ENCODE measurements around the gene ZNF536. TPM values are rescaled to one million over a fixed set of nuclear protein-coding genes. Genes with fewer than 3 reads are reported as not detected.

ZNF536 gene
- total and polyA plus RNA-seq, 9 donors, result 0.13 to 0.52 (median 0.28) TPM; not detected in 4

DNA sequence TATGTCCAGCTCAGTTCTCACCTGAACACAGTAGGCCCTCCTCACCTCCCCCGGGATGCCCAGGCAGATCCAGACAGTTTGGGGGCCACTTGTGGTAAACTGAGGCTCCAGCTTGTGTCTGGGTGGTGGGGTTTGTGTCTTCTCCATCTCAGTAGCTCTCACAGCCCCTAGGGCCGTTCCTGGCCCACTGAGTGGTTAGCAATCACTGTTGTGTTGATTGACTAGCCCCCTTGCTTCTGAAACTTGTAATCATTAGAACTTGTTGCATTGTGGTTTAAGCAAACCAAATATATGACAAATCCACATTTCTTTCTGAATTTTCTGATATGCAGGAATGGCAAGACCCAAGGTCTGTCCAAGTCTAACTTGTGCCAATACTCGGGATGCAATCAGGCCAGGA lies 13.9 kb upstream of the ZNF536 start:
- Histone ChIP-seq H3K4me1 (ENCODE audit: insufficient read depth) (no peaks in the 10 kb centered on the region), H3K4me3 (no peak overlapping the region), H3K27ac (no peak overlapping the region), H3K27me3 (no peaks in the 10 kb centered on the region), H3K36me3 (no peaks in the 10 kb centered on the region), H3K9me3 (no peaks in the 10 kb centered on the region)
- TF ChIP-seq EP300 (IDR thresholded peaks at IDR 0.05), result no peak
- TF ChIP-seq POLR2A (IDR thresholded peaks at IDR 0.05), result no peak
- TF ChIP-seq, protein P1, sequence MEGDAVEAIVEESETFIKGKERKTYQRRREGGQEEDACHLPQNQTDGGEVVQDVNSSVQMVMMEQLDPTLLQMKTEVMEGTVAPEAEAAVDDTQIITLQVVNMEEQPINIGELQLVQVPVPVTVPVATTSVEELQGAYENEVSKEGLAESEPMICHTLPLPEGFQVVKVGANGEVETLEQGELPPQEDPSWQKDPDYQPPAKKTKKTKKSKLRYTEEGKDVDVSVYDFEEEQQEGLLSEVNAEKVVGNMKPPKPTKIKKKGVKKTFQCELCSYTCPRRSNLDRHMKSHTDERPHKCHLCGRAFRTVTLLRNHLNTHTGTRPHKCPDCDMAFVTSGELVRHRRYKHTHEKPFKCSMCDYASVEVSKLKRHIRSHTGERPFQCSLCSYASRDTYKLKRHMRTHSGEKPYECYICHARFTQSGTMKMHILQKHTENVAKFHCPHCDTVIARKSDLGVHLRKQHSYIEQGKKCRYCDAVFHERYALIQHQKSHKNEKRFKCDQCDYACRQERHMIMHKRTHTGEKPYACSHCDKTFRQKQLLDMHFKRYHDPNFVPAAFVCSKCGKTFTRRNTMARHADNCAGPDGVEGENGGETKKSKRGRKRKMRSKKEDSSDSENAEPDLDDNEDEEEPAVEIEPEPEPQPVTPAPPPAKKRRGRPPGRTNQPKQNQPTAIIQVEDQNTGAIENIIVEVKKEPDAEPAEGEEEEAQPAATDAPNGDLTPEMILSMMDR (IDR thresholded peaks at IDR 0.05), result no peak
- intact Hi-C loops (cut with DNase I), result no loop called here
- 87 to 90% (median 88%) methylated on average over 3 of the region's 3 CpGs for WGBS, 3 donors
- DNase-seq, result no peak

DNA sequence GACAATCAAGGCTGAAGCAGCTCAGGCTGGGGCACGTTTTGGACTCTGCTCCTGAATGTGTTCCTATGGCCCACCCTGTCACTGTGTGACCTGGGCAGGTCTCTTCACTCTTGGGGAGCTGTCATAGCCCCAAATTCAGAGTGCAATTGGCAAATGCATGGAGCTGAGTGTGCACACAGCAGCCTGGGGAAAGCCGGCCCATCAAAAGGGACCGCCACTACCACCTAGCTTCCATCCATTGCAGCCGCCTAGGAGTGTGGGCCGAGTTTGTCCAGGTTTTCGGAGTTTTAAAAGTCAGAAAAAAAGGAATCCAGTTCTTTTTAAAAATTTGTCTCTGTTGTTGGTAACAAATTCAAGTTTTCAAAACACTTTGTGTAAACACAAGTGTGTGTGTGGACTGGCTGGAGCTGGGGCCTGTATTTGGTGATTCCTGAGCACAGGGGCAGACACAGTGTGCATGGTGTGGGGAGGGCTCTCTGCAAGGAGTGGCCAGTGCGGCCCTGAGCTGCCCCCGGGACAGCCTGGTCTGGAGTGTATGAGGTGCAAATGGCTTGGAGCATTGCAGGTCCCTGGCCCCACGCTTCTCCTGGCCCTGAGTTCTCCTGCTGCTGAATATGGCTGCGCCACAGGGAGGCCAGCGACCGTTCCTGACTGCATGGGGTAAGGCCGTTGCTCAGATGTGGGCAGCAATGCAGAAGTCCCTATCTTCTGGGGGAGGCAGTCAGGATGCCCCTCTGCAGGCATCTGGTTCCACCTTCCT lies 13.2 kb upstream of the ZNF536 start:
- H3K9me3 ChIP-seq, result no peaks in the 10 kb centered on the region
- no peaks in the 10 kb centered on the region for H3K27me3 ChIP-seq
- H3K36me3 ChIP-seq, result no peaks in the 10 kb centered on the region
- H3K27ac ChIP-seq, result no peak overlapping the region
- H3K4me1 ChIP-seq (ENCODE audit: insufficient read depth), result no peaks in the 10 kb centered on the region
- WGBS, 3 donors, result 63 to 73% (median 64%) methylated on average over 13 of the region's 13 CpGs
- H3K4me3 ChIP-seq, result no peak overlapping the region
- no peak for DNase-seq
- TF ChIP-seq EP300 (IDR thresholded peaks at IDR 0.05) (no peak), POLR2A (IDR thresholded peaks at IDR 0.05) (no peak)
- TF ChIP-seq, protein P1 (IDR thresholded peaks at IDR 0.05), result no peak
- intact Hi-C loops (cut with DNase I), result no loop called here

DNA sequence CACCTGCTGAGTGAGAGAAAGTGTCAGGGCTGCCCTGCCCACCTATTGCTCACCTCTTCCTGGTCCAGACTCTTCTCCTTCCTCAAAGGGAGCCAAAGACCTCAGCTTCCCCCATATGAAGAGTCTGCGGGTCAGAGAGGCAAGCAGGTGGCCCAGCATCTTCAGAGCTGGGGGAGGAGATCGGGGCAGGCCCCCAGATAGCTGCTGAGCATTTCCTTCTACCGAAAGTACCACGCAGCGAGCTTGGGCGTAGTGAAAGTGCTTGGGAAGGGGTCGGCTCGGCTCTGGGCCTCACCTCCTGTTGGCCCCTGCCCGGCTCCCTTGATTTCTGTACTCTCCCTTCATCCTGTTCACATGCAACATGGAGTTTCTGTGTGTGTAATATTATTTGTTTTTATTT lies 12.2 kb upstream of the ZNF536 start:
- intact Hi-C loops (cut with DNase I), result no loop called here
- H3K4me1 ChIP-seq (ENCODE audit: insufficient read depth), result no peaks in the 10 kb centered on the region
- DNase-seq, result no peak
- 86 to 87% (median 86%) methylated on average over 9 of the region's 9 CpGs for WGBS, 3 donors
- H3K36me3 ChIP-seq, result no peaks in the 10 kb centered on the region
- no peak for TF ChIP-seq EP300 (IDR thresholded peaks at IDR 0.05)
- TF ChIP-seq, protein P1 (IDR thresholded peaks at IDR 0.05), result no peak
- TF ChIP-seq POLR2A (IDR thresholded peaks at IDR 0.05), result no peak
- no peaks in the 10 kb centered on the region for H3K9me3 ChIP-seq
- H3K27me3 ChIP-seq, result no peaks in the 10 kb centered on the region
- no peak overlapping the region for H3K27ac ChIP-seq
- H3K4me3 ChIP-seq, result no peak overlapping the region

DNA sequence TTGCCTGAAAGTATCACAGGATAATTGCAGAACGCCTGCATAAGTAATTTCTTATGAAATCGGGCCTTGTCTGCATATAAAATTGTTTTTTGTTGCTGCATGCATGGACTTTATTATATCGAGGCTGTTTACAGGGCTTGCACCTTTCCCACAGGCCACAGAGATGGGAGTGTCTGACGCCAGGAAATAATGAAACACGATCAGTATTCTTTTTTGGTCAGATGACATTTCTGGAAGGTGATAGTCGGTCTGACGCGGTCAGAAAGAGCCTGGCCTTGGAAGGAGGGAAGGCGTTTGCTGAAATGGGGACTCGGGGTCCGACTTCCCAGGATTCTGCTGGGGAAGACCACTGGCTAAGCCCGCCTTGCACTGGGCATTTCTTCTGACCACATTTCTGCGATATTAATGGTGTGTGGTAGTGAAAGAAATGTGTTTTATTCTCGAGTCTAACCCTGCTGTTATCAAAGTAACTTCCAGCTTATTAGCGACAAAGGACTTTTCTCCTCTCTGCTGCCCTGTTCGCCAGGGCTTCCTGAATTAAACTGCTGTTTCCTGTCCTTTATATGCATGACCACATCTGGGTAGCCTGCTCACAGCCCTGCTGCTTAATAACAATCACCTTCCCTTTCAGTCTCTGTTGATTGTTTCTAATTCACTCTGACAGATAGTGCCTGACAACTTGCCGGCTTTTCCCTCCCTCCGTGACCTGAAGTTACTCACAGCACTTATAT lies 11.6 kb upstream of the ZNF536 start:
- TF ChIP-seq, protein P1 (IDR thresholded peaks at IDR 0.05), result no peak
- no peaks in the 10 kb centered on the region for H3K9me3 ChIP-seq
- H3K27ac ChIP-seq, result no peak overlapping the region
- no peaks in the 10 kb centered on the region for H3K4me1 ChIP-seq (ENCODE audit: insufficient read depth)
- no peaks in the 10 kb centered on the region for H3K36me3 ChIP-seq
- intact Hi-C loops (cut with DNase I), result no loop called here
- no peaks in the 10 kb centered on the region for H3K27me3 ChIP-seq
- WGBS, 3 donors, result 53 to 60% (median 53%) methylated on average over 18 of the region's 18 CpGs
- no peak overlapping the region for H3K4me3 ChIP-seq
- no peak for DNase-seq

Data from ovary (tissue), 9 donors.